ENCODE results near the gene SERPINE2.
"Not testable (repeated sequence)": the region's sequence is repeated elsewhere in the genome, so short reads cannot be mapped to it uniquely, and the experiment has no call there.

SERPINE2 gene

DNA sequence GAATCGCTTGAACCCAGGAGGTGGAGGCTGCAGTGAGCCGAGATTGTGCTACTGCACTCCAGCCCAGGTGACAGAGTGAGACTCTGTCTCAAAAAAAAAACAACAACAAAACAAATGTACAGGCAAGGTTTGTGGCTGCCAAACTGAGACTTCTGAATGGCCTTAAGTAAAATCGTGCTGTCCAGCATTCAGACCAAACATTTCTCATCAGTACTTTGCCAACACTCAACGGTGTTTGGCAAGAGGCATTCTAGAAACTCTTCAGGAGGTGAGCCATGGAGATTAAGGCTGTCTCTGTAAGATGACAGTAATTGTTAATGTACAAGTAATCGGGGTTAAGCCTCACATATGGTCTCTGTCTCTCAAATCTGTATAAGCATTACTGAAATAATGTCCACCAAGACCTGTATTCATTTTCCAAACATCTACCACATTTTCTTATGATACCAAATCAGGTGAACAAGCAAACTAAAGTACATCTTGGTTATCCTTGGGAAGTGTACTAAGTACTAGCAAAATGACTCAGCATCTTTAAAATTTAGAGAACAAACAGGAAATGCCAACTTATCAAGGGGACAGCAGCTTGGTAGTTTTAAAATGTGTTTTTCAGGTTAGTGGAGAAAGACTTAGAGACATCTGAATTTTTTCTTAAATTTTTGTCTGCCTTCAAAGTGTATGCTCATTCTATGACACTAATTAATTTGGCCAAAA lies 29.3 kb downstream of the SERPINE2 start:
- DNase-seq = no peak

DNA sequence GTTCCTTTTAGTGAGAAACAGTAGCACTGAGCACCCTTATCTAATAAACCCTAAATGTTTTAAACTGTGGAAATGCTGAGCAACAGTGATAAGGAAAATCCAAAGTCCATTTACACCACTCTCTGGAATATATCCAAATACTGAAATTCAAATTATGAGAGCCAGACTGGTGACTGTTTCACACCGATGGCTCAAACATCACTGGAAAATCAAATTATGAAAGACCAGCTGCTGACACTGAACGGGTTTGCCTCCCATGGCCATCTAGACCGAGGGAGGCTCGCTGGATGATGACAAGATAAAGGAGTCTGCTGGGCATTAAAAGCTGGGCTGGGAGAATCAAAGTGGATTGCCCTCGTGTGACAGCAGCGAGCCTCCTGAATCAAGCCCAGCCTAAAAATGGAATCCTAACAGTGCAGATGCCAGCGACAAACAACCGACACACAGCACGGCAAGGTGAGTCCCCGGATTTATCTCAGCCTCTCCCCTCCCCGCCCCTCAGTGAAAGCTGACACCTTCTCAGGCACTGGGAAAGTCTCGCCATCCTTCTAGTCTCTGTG lies 30.3 kb downstream of the SERPINE2 start:
- no peak for DNase-seq

DNA sequence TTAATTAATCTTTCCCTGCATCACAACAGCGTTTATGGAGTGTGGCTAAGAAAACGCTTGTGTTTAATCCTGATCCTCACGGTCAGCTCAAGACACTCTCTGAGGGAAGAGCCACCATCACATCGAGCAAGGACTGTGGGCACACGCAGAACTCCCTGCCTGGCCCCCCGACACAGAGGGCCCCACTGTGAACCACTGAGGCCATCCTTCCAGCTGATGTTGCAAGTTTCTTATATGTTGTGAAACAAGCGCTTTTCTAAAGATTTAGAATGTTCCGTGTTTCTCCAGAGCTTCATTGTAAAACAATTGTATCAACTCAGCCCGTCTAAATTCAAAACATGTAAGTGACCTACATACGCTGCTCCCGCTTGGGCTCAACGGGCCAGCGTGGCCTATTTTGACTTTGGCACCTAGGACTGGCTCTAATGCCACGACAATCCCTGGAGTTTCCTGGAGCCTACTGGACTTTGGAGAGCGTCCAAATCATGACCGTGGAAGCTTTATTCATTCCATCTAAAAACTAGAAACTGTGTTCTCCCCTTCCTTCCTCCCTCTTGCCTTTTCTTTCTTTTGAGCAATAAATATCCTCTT lies 34.9 kb downstream of the SERPINE2 start:
- no peak for DNase-seq

DNA sequence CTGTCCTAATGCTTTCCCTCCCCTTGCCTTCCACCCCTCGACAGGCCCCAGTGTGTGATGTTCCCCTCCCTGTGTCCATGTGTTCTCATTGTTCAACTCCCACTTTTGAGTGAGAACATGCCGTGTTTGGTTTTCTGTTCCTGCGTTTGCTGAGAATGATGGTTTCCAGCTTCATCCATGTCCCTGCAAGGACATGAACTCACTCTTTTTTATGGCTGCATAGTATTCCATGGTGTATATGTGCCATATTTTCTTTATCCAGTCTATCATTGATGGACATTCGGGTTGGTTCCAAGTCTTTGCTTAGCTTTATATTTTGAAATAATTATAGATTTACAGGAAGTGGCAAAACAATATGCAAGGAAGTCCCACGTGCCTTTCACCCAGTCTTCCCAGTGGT lies 38.4 kb downstream of the SERPINE2 start:
- not testable (repeated sequence) for DNase-seq

DNA sequence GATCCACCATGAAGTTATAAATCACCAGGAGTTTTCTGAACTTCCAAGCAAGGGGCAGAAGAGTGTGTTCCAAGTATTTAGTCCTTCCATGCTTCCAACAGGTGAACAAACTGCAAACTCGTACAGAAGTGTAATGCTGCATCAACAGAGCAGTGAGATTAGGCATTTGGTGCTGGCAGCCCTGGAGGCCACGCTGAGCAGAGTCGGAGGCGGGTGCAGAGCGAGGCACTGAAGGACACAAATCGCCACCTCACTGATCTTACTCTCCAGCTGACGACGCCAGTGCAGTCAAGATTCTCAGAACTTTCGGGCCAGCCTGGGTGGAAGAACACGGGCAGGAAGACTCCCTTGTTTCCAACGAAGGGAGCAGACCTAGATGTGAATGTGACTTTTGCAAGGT lies 39.2 kb downstream of the SERPINE2 start:
- no peak for DNase-seq

DNA sequence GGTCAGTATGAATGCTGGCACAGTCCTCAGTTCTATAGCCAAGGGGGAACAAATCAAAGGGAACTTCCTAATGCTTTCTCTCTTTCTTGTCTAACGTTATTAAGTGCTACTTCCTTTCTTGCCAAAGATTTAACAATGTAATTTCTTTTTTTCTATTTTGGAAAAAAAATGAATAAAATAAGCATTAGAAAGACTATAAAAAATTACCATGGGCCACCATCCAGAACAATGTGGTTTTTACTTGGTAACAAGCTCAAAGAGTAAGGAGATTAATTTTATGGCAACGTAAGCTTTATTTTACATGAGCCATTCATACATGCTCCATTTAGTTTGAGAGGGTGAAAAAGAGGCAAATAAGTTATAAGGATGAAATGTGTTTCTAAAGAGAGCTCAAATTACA lies 40.1 kb downstream of the SERPINE2 start:
- no peak for DNase-seq

DNA sequence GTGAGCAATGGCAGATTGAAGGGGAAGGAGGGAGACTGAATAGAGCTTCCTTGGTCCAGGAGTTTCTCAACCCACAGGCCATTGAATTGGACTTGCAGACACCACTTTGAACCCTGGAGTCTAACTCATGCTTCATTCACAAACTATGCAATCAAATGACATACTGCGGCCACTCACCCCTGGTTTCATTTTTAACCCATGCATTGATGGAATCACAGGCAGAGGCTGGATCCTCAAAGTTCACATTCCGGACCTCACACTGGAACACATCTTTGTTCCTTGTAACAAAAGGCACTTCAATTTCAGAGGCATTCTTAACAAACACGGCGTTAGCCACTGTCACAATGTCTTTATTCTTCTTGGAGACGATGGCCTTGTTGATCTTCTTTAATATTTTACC lies 41.1 kb downstream of the SERPINE2 start:
- DNase-seq = no peak

DNA sequence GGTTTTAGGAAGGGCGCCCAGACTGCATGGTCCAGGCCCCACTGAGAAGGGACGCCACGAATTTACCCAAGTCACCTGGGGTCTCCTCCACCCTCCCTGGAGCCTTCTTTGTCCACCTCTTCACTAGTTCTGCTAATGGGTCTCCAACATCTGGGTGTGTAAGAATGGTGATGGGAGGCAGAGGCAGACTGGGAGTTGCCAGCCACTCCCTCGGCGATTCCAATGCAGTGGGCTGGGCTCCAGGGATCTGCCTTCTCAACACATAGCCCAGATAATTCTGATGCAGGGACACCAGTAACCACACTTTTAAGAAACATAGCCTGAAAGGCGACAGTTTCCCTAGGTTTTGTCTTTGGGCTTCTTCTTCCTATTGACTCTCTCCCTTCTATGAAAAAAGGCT lies 42.7 kb downstream of the SERPINE2 start:
- DNase-seq = no peak

DNA sequence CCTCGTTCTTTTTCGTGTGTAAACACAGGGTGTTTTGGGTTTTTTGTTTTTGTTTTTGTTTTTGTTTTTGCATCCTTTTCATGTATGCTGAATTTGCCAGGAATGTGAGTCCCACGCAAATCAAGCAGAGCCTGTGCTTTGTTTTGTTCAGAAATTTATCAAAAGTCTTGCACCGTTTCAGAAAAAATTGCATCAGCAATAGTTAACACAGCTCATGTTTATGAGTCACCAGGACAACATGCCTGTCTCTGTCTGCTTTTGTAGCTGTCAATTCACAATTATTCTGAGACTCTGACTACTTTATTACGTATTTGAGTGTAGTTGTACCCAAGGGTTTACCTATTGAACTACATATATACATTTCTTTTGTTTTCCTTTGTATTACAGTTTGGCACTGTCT lies 43.5 kb downstream of the SERPINE2 start:
- DNase-seq = no peak

DNA sequence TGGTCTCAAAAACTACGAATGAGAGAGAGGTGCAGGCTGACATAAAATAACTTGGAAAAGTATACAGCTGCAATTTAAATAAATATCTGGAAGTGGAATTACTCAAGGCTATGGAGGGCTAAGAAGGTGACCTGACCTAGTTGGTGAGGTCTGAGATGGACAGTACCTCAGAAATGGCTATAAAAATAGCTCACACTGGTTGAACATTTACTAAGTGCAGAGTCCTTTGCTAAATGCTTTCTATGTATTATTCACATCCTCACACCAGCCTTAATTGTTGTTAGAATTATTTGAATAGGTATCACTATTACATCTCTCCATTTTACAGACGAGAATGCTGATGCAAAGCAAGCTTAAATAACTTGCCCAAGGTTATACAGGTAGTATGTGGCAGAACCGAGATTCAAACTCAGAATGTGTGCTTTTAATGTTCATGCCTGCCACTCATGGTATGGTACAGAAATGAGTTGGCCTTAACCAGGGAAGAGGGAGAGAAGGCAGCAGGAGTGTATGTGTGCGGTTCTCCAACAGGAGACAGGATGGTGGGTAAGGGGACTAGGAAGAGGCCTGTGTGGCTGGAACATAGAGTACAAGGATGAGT lies 44.4 kb downstream of the SERPINE2 start:
- DNase-seq = no peak

DNA sequence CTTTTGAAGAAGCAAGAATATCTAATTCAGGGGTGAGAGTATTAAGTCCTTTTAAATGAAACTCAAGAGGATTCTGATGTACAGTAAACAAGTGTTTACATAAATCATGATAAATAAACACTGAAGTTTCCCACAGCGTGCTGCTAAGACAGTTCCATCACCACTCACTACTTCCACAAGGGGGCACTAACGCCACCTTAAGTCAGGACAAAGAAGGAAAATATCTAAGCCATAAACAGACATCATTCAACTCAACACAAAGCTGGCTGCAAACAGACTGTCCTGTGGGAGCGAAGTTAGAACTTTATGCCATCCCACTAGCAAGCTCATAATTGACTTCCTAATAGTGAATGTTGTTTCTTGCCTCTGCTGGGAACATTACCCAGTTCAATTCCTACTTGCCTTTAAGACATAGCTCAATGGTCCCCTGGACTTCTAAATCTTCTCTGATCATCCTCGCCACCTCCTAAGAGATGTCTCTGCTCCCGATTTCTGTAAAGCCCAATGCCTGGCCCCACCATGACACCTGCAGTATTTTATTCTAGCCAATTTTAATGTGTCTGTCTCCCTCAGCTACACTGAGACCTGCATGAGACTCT lies 45.4 kb downstream of the SERPINE2 start:
- peak in 1 of 2 experiments; percentile 14 for DNase-seq

DNA sequence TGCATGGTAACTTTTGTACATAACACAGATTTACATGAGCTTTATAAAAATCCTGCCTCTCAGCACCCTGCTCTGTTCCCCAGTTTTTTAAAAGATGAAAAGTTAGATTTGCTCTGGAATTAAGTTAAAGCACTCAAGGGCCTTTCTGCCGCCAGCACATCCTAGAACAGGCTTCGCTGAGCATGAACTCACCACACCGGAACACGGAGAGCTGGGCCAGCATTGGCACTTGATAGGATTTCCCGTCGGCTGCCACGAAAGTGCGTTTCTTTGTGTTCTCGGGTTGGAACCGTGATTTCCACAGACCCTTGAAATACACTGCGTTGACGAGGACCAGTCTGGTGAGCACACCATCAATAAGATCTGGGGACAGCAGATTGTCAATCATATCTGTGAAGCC lies 47.5 kb downstream of the SERPINE2 start:
- no peak for DNase-seq

DNA sequence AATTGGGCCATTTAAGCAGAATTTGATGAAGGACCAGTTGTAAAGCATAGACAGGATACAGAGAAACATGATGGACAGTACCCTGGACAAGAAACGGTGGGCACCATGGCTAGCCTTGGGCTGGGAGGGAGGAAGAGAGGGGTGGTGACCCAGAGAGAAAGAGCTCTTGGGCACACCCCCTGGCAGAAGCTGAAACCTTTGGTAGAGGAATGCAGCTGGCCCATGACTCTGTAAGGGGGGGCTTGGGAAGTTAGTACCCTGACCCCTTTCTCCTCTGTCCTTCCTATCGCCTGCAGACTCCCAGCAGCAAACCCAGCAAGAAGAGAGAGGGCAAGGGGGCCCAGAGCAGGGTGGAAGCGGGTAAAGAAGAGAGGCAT lies 49.2 kb downstream of the SERPINE2 start:
- DNase-seq = no peak

DNA sequence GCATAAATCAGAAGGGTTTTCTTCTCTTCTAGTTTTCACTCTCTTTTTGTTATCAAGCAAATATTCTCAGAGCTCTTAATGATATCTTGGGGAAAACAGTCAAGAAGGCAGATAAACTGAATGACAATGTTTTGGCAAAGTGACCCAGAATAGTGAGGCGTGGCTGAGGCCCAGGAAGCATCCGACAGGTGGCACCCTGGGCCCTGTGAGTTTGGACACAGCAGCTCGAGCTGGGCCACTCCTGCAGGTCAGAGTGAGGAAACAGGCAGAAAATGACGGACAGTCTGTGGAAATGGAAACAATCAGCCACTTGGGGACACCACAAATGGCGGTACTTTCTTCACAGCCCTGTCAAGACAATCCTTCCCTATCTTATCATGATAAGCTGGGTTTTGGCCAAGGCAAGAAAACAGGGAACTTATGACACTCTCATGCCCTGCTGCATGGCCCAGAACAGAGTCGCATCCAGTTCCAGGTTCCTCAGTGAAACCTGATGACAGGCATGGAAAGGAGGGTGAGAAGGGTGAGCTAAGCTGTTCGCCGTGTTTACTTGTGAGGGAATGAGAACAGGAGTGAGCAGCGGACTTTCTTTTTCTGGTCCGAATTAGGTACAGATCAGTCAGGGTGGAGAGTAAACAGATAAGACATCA lies 49.8 kb downstream of the SERPINE2 start:
- DNase-seq = no peak

DNA sequence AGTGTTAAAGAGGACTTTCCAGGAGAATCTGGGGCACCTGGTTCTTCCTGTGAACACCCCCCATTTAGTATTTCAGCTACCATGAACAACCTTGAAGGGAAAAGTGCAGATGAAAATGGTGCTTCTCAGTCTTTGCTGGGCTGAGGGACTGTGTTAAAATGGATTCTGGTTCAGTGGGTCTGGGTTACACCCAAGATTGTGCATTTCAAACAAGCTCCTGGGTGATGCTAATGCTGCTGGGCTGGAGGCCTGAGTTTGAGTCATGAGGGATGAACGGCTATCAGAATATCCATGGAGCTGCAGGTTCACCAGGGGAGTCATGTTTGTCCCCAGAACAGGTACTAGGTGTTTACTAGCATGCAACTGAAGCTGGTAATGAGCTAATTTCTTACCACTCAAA lies 57.8 kb downstream of the SERPINE2 start:
- no peak for DNase-seq

DNA sequence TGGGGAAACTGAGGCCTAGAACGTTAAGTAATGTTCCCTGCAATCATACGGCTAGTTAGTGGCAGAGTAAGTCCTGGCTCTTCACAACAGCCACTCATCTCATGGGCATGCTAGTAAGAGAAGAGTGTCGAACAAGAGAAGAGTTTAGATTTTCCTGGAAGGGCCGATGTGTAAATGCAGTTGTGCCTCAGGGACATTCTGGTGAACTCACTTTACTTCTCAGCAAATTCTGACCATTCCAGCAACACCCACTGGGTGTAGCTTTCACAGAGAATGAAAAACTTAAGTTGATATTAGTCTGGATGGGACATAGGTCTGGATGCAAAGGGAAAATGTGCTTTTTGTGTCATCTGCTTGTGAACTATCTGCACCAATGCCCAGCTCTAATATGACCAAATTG lies 58.3 kb downstream of the SERPINE2 start:
- DNase-seq = no peak

DNA sequence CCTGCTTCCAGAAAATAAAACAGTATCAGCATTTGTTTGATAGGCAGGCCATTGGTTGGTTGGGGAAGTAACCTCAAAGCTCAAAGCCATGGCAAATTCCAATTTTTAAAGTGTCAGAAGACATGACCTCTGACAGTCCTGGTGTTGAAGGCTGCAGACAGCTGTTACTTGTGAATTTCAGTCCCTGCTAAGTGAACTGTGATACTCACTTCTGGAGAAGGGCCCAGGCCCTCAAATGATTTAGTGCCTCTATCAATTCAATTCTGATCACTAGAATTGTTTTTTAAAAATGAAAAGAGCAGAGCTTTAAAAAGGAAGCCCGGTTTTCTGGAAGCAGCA lies 58.7 kb downstream of the SERPINE2 start:
- no peak for DNase-seq

DNA sequence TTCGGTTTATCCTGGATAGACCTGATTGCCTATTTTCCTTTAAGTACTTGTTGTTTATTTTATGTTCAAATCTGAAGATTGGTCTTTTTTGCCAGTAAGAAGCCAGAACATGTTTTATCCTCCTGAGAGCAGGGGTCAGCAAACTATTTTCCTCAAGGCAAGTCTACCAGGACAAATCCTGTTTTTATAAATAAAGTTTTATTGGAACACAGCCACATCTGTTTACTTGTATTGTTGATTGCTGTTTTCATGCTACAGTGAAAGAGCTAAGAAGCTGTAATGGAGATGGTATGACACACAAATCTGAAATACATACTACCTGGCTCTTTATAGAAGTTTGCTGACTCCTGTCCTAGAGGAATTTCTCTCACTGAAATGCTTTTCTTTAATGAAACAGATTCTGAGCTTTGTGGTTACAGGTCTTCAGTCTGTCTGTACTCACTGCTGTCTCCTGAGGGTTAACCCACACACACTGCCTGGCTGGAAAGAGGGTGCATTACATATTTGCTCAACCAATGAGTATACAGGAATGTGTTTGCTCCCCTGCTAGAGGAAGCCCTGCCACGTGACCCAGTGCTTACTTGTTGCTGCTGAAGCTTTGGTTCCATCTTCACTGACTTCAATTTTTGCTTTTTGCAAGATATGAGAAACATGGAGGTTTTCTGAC lies 59.2 kb downstream of the SERPINE2 start:
- DNase-seq = no peak

DNA sequence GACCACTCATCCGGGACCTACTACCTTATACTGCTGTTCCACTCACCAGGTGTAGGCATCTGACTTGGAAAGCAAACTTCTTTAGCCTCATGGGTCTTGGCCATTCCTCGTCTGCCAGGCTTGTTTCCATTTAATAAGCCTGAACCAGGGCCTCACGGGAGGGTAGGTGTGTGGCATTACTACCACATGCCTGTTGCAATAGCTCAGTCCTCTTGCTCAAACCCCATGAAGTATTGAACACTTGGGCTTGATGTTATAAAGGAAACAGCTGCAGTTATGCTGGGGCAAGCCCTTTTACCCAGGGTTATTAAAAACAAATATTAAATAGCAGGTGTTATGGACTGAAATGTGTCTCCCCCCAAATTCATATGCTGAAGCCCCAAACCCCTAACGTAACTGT lies 60.6 kb downstream of the SERPINE2 start:
- DNase-seq = no peak

DNA sequence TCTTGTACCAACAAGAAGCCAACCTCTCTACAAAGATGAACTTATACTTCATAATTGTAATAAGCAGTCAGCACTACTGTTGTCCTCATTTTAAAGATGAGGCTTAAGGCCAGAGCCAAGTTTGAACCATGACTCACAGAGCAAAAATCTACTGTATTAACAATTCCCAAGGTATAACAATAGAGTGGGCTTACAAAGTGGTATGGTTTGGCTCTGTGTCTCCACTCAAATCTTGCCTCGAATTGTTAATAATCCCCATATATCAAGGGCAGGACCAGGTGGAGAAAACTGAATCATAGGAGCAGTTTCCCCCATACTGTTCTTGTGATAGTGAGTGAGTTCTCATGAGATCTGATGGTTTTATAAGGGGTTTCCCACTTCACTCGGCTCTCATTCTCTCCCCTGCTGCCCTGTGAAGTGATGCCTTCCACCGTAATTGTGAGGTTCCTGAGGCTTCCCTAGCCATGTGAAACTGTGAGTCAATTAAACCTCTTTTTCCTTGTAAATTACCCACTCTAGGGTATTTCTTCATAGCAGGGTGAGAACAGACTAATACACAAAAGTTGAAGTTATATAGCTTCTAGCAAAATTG lies 62.4 kb downstream of the SERPINE2 start:
- no peak for DNase-seq

DNA sequence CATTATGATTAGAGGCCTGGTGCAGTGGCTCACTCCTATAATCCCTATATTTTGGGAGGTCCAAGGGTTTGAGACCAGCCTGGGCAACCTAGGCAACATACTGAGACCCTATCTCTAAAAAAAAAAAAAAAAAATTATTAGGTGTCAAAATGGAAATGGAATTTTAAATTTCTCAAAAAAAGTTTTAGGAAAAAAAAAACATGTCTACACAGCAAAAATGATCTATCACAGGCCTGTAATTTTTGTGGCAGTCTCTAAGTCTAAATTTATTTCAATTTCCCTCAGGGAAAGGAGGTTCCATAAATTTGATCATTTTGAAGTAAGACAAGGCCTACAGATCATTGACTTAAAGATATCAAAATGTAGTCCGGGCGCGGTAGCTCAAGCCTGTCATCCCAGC lies 65.5 kb downstream of the SERPINE2 start:
- DNase-seq = no peak

DNA sequence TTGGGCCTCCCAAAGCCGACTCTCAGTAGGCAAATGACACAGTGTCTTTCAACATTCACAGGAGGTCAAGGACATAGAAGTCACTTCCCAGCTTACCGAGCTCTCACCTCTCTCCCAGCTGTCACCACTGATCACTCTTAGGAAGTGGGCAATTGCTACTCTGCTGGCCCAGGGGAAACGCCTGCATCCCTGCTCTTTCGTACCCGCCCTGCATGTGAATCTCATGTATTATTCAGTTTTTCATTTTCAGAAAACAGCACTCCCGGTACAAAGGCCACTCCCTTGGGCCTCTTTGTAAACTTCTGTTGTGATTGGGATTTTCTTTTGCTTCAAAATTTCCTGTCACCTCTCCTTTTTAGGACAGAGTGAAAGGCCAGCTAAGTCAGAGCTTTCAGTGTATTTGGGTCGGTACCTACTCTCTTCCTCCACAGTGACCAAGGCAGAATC lies 66.4 kb downstream of the SERPINE2 start:
- DNase-seq = no peak

DNA sequence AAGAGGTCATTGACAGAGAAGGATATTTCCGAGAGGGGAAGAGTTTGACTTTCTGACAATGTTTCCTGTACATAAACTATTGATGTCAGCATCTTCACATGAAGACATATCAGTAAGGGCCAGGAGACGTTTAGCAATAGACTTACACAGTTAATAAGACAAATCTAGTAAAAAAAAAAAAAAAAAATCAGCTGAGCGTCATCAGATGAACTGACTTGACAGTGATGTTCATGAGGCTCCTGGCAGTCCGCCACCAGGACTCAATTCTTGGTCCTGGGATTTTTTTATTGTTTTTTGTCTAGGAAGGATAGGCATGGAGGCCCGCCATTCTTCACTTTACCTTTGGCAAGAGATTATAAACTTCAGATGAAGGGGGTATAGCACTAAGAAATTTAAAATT lies 67.4 kb downstream of the SERPINE2 start:
- DNase-seq = no peak

Data from NCI-H187 (cell line).